SKM-1 (cell line): ENCODE results near the gene FAM193B.

Source experiments
- DNase-seq: peaks from one replicate; lab custom pipeline; 2025; ENCODE audit not compliant: unreplicated experiment; lab: John Stamatoyannopoulos, UW

The FAM193B gene

GRCh38 chr5:177554474-177555111 is at the start of gene FAM193B:
Gene FAM193B, minus strand, starts transcription at chr5:177554563. Its CDS starts 105 bp downstream, at chr5:177554458.
- peak; percentile 91 for DNase-seq

- DNase-seq = no peak
Observed at GRCh38 chr5:177604116-177604521, 49.8 kb upstream of the FAM193B start.

GRCh38 chr5:177603631-177604030 is 49.3 kb upstream of the FAM193B start:
- no peak for DNase-seq

DNA sequence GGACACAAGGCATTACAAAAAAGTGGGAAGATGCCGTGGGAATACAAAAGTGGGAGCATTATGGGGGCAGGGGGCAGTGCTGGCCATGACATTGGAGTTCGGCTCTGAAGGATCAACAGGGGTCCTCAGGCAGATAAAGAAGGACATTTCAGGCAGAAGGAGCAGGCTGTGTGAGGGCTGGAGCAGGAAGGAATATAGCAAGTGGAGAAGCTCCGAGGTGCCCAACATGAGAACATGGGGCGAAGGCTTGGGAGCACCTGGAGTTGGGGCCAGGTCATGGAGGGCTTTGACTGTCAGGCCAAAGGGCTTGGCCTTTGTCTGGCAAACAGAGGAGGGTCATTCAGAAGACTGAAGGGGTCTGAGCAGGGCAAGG is 48.1 kb upstream of the FAM193B start:
- no peak for DNase-seq

- no peak for DNase-seq
Observed at GRCh38 chr5:177601577-177602457, 47.5 kb upstream of the FAM193B start.

DNA sequence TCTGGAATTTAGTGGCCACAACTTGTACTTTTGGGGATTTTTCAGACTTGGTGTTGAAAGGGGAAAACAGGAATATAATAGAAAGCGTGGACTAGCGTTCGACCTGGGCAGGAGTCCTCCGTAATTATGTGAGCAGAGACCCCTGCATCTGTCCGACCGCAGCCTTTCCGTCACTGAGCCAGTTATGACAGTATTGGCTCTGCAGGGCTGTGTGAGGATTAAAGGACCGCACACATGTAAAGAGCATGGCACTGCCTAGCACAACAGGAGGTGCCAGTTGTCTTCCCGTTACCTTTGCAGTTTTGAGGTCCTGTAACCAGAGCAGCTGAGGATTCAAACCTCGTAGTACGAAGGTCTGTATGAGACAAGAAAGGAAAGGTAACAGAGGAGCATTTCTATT is 46.8 kb upstream of the FAM193B start:
- no peak for DNase-seq

DNA sequence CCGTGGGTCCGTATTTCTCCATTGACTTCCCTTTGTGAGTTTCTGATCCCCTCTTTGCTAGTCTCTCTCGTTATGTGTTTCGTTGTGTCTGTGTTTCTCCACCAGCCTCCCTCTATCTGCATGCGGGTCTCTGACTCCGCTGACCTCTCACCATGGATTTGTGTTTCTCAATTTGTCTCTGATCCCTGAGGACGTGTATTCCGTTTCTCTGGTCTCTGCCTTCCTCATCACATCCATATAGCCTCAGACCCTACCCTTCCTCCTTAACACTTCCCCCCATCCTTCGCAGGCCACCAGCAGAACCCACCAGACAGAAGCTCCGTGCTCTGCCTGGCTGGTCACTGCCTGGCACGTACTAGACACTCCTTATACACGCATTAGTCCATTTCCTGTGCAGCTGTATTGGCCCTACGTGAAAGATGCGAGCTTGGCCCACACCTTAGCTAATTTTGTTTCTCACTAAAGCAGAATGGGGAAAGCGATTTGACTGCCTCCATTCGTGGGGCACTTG is 46.2 kb upstream of the FAM193B start:
- no peak for DNase-seq

GRCh38 chr5:177599731-177600507 is 45.6 kb upstream of the FAM193B start, which contains the start of gene B4GALT7:
Gene B4GALT7, plus strand, starts transcription at chr5:177600132. Its CDS starts 79 bp downstream, at chr5:177600211.
- DNase-seq = peak; percentile 59

GRCh38 chr5:177598477-177598876 is 44.1 kb upstream of the FAM193B start:
- no peak for DNase-seq

DNA sequence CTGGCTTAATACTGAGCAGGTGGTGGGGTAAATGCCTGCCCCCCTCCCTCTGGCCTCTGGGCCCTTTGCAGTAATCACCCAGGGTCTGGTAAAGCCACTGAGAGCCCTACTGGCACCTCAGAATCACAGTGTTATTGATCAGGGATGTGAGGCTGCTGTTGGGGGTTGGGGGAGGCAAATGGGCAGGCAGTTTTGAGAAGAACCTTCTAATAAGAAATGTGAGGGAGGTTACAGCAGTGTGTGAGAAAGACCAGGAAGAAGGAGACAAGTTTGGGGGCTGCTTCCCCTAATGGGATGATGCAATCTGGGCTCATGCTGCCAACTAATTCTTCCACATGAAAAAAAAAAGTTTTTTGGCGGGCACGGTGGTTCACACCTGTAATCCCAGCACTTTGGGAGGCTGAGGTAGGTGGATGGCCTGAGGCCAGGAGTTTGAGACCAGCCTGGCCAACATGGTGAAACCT is 42.4 kb upstream of the FAM193B start:
- no peak for DNase-seq

- DNase-seq = no peak
Observed at GRCh38 chr5:177595991-177596774, 41.8 kb upstream of the FAM193B start.

- no peak for DNase-seq
Observed at GRCh38 chr5:177595026-177595585, 40.7 kb upstream of the FAM193B start.

- DNase-seq = no peak
Observed at GRCh38 chr5:177594071-177594470, 39.7 kb upstream of the FAM193B start.

DNA sequence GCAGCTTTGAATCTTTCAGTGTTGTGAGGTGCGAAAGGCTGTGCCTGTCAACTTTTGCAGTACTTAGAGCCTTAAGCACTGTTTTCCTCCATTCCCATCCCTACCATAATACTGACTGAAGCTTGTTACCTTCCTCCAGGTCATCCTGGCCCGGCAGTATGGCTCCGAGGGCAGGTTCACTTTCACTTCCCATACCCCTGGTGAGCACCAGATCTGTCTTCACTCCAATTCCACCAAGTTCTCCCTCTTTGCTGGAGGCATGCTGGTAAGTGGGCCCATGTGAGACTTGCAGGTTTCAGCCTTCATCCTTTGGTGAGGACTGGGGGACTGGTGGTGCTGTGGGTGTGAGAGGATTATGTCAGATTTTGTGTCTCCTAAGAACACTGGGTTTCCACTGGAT is 39.1 kb upstream of the FAM193B start:
- DNase-seq = no peak

DNA sequence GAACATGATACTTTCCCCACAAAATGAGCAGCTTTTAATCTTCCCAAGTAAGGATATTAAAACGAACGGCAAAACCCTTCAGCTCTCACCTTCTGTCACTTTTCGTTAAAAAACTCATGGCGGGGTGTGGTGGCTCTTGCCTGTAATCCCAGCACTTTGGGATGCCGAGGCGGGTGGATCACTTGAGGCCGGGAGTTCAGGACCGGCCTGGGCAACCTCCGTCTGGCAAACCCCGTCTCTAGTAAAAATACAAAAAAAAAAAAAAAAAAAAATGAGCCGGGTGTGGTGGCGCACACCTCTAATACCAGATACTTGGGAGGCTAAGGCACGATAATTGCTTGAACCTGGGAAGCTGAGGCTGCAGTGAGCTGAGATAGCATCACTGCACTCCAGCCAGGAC is 38.5 kb upstream of the FAM193B start:
- no peak for DNase-seq

GRCh38 chr5:177592010-177592834 is 37.9 kb upstream of the FAM193B start, which contains the start of gene TMED9:
Gene TMED9, plus strand, starts transcription at chr5:177592203. Its CDS starts 12 bp downstream, at chr5:177592215.
- peak; percentile 67 for DNase-seq

DNA sequence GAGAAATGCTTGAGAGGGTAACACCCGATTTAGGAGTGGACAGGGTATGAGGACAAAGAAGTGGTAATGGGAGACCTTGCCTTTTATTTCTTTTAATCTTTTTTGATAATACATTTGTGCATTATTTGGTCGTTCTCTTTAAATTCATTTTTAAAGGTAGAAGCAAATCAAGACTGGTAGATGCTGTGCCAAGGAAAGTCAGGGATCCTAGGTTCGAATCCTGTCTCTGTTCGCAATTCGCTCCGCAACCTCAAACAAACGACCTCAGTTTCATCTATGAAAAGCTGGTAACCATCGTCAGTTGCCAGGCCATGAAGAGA is 37.3 kb upstream of the FAM193B start:
- no peak for DNase-seq

GRCh38 chr5:177590406-177590805 is 36.0 kb upstream of the FAM193B start:
- DNase-seq = no peak

DNA sequence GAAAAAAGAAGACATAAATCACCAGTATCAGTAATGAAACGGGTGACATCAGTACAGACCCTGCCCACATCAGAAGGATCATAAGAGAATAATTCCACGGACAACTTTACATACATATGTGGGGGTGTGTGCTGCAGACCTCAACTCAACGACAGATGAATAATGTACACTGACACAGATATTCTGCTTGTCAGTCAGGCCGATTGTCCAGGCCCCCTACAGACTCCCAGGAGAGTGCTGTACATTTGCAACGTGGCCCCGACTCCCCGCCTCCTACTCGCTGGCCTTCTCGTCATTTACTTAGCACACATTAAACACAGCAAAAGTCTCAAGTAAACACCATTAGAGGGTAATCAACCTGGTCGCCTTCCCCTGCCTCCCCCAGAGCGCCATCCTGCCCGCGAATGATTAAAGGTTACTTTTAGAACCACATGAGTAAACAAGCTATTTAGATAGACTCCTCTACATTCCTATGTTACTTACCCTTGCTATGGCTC is 34.1 kb upstream of the FAM193B start:
- DNase-seq = no peak
